Measurements from ENCODE around the gene TSHZ1.

GRCh38 chr18:75304678-75305557 is 94.3 kb downstream of the TSHZ1 start:
- TF ChIP-seq CTCF (conservative IDR thresholded peaks at IDR 0.05; ENCODE audit: low read length) = no peak
- TF ChIP-seq EZH2phosphoT487 (IDR thresholded peaks at IDR 0.05; ENCODE audit: borderline replicate concordance, low read depth, low read length) = no peak
